Smooth muscle cell of the pulmonary artery (primary cell): ENCODE measurements around the gene SPRYD3. TPM values are rescaled to one million over a fixed set of nuclear protein-coding genes. Genes with fewer than 3 reads are reported as not detected.

Experiments used
- total RNA-seq: library from RNA; depleted of rRNA; stranded (reverse); fragments of >200 nt; gene quantifications from 2 replicates; pipeline ENCODE4 v1.2.3, GENCODE V29; 2014

Gene SPRYD3
- 25.8 and 35.8 TPM in 2 replicates for total RNA-seq

GRCh38 chr12:53079226-53080117, at the start of gene SPRYD3:
SPRYD3 (minus strand) TSS chr12:53079390; CDS start chr12:53079333, 57 bp downstream.

GRCh38 chr12:53102883-53103807, 24.0 kb upstream of the SPRYD3 start, which contains the start of gene SOAT2:
SOAT2 (plus strand) TSS chr12:53103486; CDS start chr12:53103578, 92 bp downstream.

GRCh38 chr12:53097564-53098353, 18.6 kb upstream of the SPRYD3 start, which contains the start of gene IGFBP6:
IGFBP6 (plus strand) TSS chr12:53097667; CDS start chr12:53097718, 51 bp downstream.

GRCh38 chr12:53049571-53050318, 29.4 kb downstream of the SPRYD3 start, which contains the start of gene TNS2:
TNS2 (plus strand) TSS chr12:53050065; CDS start chr12:53050186, 121 bp downstream.

Other genes with a start within 250 kb of the SPRYD3 start
- not detected in 2 replicates for gene KRT79, start 245.1 kb downstream of the SPRYD3 start, total RNA-seq
- gene KRT78, start 230.4 kb downstream of the SPRYD3 start, total RNA-seq: not detected in 2 replicates
- gene KRT8, start 174.3 kb downstream of the SPRYD3 start, total RNA-seq: 9.3 and 32.5 TPM in 2 replicates
- 19.9 and 35.7 TPM in 2 replicates for gene KRT18, start 130.3 kb downstream of the SPRYD3 start, total RNA-seq
- 1,099 and 1,143 TPM in 2 replicates for gene EIF4B, start 72.9 kb downstream of the SPRYD3 start, total RNA-seq
- 38.4 and 61.1 TPM in 2 replicates for gene TNS2, start 29.3 kb downstream of the SPRYD3 start, total RNA-seq
- 417 and 460 TPM in 2 replicates for gene IGFBP6, start 18.3 kb upstream of the SPRYD3 start, total RNA-seq
- not detected in 2 replicates for gene SOAT2, start 24.1 kb upstream of the SPRYD3 start, total RNA-seq
- 14.8 and 15.4 TPM in 2 replicates for gene ZNF740, start 101.3 kb upstream of the SPRYD3 start, total RNA-seq
- 13.2 and 20.6 TPM in 2 replicates for gene CSAD, start 101.5 kb upstream of the SPRYD3 start, total RNA-seq
- 0.40 and 0.52 TPM in 2 replicates for gene ITGB7, start 127.9 kb upstream of the SPRYD3 start, total RNA-seq
- 40.9 and 47.0 TPM in 2 replicates for gene RARG, start 152.8 kb upstream of the SPRYD3 start, total RNA-seq
- 2.3 and 2.6 TPM in 2 replicates for gene ESPL1, start 188.9 kb upstream of the SPRYD3 start, total RNA-seq
- 311 and 472 TPM in 2 replicates for gene PFDN5, start 216.2 kb upstream of the SPRYD3 start, total RNA-seq
- gene MYG1, start 220.3 kb upstream of the SPRYD3 start, total RNA-seq: 32.3 and 40.7 TPM in 2 replicates
- gene AAAS, start 242.2 kb upstream of the SPRYD3 start, total RNA-seq: 36.3 and 42.9 TPM in 2 replicates